KMS-11 (cell line): ENCODE measurements around the gene CEACAM19.
"Not testable (repeated sequence)": the region's sequence is repeated elsewhere in the genome, so short reads cannot be mapped to it uniquely, and the experiment has no call there.

ENCODE experiments used
- H2AFZ ChIP-seq: fragments of 200-600 bp; sonication (generic); 2 replicates; pipeline ENCODE4 v1.6.1; 2016; ENCODE audit warnings: antibody characterized with exemption, mixed run types, low read depth
- H3K27ac ChIP-seq: fragments of 200-600 bp; sonication (generic); 2 replicates; pipeline ENCODE4 v1.6.1; 2016; ENCODE audit warnings: mild to moderate bottlenecking, mixed run types
- H3K27me3 ChIP-seq: fragments of 200-600 bp; sonication (generic); 2 replicates; pipeline ENCODE4 v1.6.1; 2017; ENCODE audit warnings: mild to moderate bottlenecking, low read depth, mixed run types, moderate library complexity; ENCODE audit not compliant: insufficient read depth
- H3K36me3 ChIP-seq: fragments of 200-600 bp; sonication (generic); 2 replicates; pipeline ENCODE4 v1.6.1; 2017; ENCODE audit warnings: mild to moderate bottlenecking, mixed run types; ENCODE audit not compliant: insufficient read depth
- H3K4me1 ChIP-seq: fragments of 200-600 bp; sonication (generic); 2 replicates; pipeline ENCODE4 v1.6.1; 2016; ENCODE audit warnings: mild to moderate bottlenecking, low read depth, mixed run types; ENCODE audit not compliant: poor library complexity, severe bottlenecking
- H3K4me2 ChIP-seq: fragments of 200-600 bp; sonication (generic); 2 replicates; pipeline ENCODE4 v1.7.0; 2016; ENCODE audit warnings: mild to moderate bottlenecking, mixed run types
- H3K4me3 ChIP-seq: fragments of 200-600 bp; sonication (generic); IDR thresholded peaks from 2 replicates; pipeline ENCODE4 v1.6.1; 2017; ENCODE audit warnings: low read depth, low read length, mixed read lengths; ENCODE audit not compliant: insufficient read depth
- H3K79me2 ChIP-seq: fragments of 200-600 bp; sonication (generic); 2 replicates; pipeline ENCODE4 v1.6.1; 2016; ENCODE audit warnings: low read depth, mixed run types; ENCODE audit not compliant: insufficient read depth
- H3K9ac ChIP-seq: fragments of 200-600 bp; sonication (generic); 2 replicates; pipeline ENCODE4 v1.6.1; 2016; ENCODE audit warnings: mild to moderate bottlenecking, mixed run types
- H4K20me1 ChIP-seq: fragments of 200-600 bp; sonication (generic); 2 replicates; pipeline ENCODE4 v1.6.1; 2016; ENCODE audit warnings: mild to moderate bottlenecking, mixed run types; ENCODE audit not compliant: insufficient read depth
- TF ChIP-seq, protein P1 (sequence below): fragments of 200-600 bp; sonication (generic); conservative IDR thresholded peaks from 2 replicates; pipeline ENCODE4 v1.6.1; 2017; ENCODE audit warnings: low read depth, mild to moderate bottlenecking, antibody characterized with exemption, low read length, moderate library complexity, mixed read lengths

CEACAM19 gene

DNA sequence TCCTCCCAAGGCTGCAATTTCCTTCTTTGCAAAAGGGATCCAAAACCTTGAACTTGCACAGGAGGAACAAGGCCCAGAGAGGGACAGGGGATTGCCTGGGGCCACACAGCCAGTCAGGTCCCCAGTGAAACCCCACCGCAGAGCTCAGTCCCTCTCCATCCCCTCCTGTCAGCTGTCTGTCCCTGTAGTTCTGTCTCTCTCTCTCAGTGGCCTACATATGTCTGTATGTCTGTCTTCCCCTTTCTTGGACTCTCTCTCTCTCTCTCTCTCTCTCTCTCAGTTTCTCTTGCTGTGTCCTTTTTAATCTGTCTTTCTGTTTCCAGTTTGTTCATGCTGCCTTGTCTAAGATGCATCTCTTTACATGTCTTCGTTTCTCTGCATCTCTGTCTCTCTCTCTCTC is 11.5 kb downstream of the CEACAM19 start:
- H3K36me3 ChIP-seq: no peaks in the 10 kb centered on the region
- no peak overlapping the region for H3K9ac ChIP-seq
- no peak overlapping the region for H3K27ac ChIP-seq
- no peaks in the 10 kb centered on the region for H3K27me3 ChIP-seq
- peaks cover 6% of the 10 kb centered on the region for H3K4me1 ChIP-seq
- peak overlapping the region; percentile 26; the same call in 1 of the 2 replicates for H2AFZ ChIP-seq
- no peaks in the 10 kb centered on the region for H3K79me2 ChIP-seq
- no peak overlapping the region for H3K4me2 ChIP-seq
- H4K20me1 ChIP-seq: no peaks in the 10 kb centered on the region
- H3K4me3 ChIP-seq: no peak overlapping the region
- TF ChIP-seq, protein P1, sequence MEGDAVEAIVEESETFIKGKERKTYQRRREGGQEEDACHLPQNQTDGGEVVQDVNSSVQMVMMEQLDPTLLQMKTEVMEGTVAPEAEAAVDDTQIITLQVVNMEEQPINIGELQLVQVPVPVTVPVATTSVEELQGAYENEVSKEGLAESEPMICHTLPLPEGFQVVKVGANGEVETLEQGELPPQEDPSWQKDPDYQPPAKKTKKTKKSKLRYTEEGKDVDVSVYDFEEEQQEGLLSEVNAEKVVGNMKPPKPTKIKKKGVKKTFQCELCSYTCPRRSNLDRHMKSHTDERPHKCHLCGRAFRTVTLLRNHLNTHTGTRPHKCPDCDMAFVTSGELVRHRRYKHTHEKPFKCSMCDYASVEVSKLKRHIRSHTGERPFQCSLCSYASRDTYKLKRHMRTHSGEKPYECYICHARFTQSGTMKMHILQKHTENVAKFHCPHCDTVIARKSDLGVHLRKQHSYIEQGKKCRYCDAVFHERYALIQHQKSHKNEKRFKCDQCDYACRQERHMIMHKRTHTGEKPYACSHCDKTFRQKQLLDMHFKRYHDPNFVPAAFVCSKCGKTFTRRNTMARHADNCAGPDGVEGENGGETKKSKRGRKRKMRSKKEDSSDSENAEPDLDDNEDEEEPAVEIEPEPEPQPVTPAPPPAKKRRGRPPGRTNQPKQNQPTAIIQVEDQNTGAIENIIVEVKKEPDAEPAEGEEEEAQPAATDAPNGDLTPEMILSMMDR: no peak

DNA sequence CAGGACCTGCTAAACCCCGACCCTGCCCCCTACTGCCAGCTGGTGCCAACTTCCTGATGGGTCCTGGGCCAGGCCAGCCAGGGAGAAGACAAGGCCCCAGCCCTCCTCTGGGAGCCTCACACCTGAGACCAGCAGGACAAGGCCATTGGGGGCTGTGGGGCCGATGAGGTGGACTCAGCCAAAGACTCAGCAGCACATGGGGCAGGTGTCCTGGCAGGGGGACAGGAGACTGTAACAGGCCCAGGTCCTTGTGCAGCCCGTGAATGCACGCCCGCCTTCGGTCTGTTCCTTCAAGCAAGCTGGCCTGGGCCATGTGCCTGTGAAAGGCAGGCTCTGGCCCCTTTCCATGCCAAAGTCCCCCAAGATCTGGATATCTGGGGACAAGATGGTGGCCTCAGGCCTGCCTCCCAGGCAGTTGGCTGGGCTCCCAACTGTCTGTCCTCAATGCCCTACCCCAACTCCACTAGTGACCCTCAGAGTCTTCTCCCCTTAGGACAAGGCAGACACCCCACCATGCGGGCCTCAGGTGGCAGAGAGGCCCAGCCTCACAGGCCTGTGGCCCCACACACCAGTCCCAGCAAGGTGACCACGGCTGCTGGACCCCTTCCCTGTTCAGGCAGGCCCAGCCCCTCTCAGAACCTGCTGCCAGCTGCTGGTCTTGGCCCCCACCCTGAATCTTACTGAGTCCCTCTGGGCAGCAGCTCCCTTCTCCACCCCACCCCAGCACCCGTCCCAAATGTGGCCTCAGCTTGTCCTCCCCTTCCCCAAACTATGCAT is 12.3 kb downstream of the CEACAM19 start:
- no peak overlapping the region for H3K4me3 ChIP-seq
- TF ChIP-seq, protein P1: no peak
- H3K27ac ChIP-seq: no peak overlapping the region
- peaks cover 11% of the 10 kb centered on the region for H3K4me1 ChIP-seq
- H3K36me3 ChIP-seq: no peaks in the 10 kb centered on the region
- peak overlapping the region; percentile 26; the same call in 1 of the 2 replicates for H2AFZ ChIP-seq
- no peak overlapping the region for H3K4me2 ChIP-seq
- H4K20me1 ChIP-seq: no peaks in the 10 kb centered on the region
- H3K9ac ChIP-seq: no peak overlapping the region
- H3K27me3 ChIP-seq: no peaks in the 10 kb centered on the region
- no peaks in the 10 kb centered on the region for H3K79me2 ChIP-seq

DNA sequence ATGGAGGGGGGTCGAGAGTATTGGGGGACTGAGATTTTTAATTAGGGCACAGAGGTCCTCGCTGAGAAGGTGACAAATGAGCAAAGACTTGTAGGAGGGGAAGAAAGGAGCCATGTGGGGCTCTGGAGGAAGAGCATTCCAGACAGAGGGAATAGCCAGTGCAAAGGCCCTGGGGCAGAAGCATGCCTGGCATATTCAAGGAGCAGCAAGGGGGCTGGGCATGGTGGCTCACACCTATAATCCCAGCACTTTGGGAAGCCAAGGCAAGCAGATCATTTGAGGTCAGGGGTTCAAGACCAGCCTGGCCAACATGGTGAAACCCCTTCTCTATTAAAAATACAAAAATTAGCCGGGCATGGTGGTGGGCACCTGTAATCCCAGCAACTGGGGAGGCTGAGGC is 13.1 kb downstream of the CEACAM19 start:
- not testable (repeated sequence) for H3K4me3 ChIP-seq, H3K27ac ChIP-seq, H3K36me3 ChIP-seq, H3K79me2 ChIP-seq, H3K9ac ChIP-seq, H3K27me3 ChIP-seq, H2AFZ ChIP-seq, H3K4me2 ChIP-seq, H4K20me1 ChIP-seq
- peaks cover 19% of the 10 kb centered on the region for H3K4me1 ChIP-seq

DNA sequence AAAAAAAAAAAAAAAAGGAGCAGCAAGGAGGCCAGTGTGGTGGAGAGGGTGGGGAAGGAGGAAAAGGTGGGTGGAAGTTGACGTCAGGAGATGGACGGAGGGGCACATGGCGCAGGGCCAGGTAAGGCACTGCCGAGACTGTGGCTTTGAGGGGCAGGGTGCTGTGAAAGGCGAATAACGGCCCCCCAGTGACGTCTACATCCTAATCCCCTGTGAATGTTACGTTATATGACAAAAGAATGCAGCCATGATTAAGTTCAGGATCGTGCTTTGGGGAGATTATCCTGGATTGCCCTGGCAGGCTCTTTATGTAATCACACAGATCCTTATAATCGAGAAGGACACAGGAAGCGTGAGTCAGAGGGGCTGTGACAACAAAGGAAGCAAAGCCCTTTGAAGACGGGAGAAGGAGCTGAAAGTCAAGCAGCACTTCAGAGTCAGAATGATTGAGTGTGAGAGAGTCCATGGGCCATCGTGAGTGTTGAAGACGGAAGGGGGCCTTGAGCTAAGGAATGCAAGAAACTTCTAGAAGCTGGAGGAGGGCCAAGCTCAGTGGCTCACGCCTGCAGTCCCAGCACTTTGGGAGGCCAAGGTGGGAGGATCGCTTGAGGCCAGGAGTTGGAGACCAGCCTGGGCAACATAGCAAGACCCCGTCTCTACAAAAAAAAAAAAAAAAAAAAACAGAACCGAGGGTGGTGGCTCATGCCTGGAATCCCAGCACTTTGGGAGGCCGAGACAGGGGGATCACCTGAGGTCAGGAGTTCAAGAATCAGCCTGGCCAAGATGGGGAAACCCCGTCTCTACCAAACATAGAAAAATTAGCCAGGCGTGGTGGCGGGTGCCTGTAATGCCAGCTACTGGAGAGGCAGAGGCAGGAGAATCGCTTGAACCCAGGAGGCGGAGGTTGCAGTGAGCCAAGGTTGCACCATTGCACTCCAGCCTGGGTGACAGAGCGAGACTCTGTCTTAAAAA is 13.9 kb downstream of the CEACAM19 start:
- no peaks in the 10 kb centered on the region for H3K79me2 ChIP-seq
- no peak overlapping the region for H3K27ac ChIP-seq
- no peaks in the 10 kb centered on the region for H4K20me1 ChIP-seq
- TF ChIP-seq, protein P1: no peak
- H3K4me2 ChIP-seq: no peak overlapping the region
- H2AFZ ChIP-seq: no peak overlapping the region
- H3K4me1 ChIP-seq: peaks cover 27% of the 10 kb centered on the region
- H3K36me3 ChIP-seq: no peaks in the 10 kb centered on the region
- H3K9ac ChIP-seq: no peak overlapping the region
- no peaks in the 10 kb centered on the region for H3K27me3 ChIP-seq
- H3K4me3 ChIP-seq: no peak overlapping the region
